ENCODE results near the gene HDHD5.

HDHD5 gene

DNA sequence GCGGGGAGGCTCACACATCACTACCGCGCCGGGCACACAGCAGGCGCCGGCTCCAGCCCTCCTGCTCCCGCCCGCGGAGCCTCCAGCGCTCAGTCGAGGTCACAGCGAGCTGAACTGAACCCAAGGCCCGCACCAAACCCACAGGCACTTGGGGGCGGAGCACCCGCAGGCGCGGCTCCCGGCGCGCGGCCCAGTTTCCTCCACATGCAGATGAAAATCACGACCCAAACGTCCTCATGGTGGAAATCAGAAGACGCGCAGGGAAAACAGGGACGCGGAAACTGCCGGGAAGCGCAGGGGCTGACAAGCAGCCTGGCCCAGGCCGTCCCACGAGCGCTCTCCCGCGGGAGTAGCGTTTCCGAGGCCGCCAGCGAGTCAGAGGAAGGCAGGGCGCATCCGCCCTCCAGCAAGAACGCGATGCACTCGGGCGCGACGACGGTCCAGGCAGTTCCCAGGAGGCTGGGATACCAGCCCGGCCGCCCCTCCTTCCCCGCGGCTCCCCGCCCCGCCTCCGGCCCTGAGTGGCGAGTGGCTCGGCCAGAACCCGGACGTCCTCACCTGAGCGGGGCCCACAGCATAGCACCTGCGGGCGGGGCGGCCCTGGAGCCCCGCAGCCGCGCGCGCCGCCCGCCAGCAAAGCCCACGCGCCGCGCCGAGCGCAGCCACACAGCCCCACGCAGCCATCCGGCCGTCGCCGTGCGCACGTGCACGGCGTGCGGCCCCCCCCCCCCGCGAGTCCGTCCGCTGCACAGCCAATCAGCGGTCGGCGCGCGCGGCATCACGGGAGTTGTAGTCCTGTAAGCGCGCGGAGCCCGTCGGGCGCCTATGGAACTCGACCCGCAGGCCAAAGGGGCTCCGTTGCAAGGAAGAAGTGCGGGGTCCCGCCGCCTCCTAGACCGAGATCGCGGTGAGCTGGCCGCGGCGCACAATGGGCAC is at the start of gene HDHD5:
Gene HDHD5 (minus strand): TSS at position 710 of the 936 bp plus-strand sequence. CDS start 26 bp downstream, at position 684.
- peak; percentile 47 to 79 for DNase-seq

GRCh38 chr22:17205432-17205831 is 46.4 kb upstream of the HDHD5 start:
- no peak for DNase-seq

- no peak for DNase-seq
Observed at GRCh38 chr22:17201285-17201945, 42.3 kb upstream of the HDHD5 start.

DNA sequence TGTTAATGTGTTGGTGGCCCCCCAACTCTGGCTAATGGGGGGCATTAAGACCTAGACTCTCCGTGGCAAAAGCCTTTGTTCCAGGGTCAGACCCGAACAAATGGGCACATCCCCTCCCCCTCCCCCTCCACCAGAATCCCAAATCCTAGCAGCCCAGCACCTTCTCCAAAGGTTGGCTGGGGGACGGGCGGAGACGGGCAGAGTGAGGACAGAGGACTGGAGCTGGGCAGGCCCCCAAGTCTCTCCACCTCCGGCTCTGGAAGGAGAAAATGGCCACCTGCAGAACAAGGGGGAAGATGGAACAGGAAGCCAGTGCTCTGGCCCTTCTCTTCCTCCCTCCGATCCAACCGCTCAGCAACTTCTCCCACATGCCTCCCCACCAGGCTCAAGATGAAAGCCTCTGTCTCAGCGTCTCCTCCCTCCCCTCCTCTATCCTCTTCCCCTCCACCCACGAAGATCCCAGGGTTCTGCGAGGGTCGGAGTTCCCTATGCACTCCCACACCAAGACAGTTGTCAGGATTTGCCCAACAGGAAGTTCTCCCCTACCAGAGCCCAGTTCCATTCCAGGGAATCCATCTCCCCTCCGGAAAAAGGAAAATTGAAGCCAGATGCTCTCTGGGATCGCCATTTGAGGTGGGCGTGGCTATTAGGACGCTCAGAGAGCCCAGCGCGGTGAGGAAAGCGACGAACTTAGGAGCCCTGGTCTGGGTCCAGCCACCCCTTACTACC is 40.1 kb upstream of the HDHD5 start:
- DNase-seq: no peak

- DNase-seq: no peak
Observed at GRCh38 chr22:17198170-17199002, 39.3 kb upstream of the HDHD5 start.

DNA sequence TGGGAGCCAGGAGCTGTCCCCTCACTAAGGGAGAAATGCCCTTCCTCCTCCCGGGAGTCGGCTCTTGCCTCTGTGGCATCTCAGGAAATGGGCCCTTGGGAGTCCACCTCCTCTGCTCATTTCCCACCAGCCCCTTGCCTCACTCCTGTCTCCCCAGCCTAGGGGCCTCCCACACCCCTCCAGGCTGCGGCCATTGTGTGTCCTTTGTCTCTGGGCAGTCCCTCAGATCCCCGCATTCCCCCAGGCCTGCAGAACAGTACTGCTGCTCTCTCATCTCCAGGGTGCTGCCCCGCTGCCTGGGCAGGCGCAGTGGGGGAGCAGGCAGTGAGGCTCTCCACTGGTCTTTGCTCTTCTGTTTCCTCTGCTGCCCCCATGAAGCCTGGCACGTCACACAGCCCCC is 35.1 kb upstream of the HDHD5 start:
- DNase-seq: no peak

DNA sequence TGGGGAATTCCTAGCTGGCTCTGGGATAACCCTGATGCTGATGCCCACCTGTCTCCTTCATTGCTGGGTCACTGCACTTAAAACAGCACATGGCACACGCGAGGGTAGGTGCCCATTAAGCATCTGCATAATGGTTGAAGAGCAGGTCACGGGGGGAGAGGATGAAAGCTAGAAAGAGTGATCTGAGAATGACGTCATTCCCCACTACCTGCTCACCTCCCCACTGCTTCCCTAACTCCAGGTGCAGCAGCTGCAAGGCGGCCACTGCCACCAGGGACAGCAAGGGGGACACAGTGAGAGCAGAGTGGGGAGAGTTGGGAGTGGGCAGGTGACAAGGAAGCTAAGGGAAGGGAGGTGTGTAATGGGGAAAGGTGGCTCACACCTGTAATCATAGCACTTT is 33.1 kb upstream of the HDHD5 start:
- DNase-seq: no peak

DNA sequence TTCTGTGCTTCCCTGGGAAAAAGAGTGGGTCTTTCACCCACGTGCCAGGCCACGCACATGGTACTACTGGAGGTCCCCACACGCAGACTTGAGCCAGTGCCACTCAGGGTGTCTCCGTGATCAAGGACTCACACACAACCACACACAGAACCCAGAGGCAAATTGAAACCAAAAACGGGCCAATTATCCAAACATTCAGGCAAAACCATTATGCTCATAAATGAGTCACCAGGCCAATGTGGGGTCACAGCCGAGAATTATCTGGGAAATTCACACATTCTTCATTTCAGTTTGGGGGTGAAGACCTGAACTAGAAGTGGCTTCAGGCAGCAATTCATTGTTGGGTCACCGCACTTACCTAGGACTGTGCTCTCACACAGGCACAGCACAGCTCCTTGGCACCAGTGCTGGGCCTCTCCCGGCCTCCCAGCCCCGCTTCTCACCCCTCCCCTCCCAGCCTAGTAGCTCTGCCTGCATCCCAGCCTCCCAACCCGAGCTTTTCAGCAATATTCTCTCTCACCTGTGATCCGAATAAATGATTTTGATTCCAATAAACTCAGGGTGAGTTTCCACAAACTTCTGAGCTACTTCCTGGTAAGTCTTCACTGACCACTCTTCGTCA is 32.2 kb upstream of the HDHD5 start:
- DNase-seq: no peak

- no peak for DNase-seq
Observed at GRCh38 chr22:17190702-17191101, 31.6 kb upstream of the HDHD5 start.

DNA sequence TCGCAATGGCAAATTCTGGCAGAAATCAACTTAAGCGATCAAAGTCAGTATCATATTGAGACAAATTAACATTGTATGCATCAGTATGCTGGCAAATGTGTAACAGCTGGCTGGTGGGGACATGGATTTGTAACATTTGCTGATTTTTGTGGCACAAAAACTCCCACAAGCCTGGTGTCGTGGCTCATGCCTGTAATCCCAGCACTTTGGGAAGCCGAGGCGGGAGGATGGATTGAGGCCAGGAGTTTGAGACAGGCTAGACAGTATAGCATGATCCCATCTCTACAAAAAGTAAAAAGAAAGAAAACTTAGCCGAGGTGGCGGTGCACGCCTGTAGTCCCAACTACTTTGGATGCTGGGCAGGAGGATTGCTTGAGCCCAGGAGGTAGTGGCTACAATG is 17.6 kb upstream of the HDHD5 start:
- no peak for DNase-seq

- no peak for DNase-seq
Observed at GRCh38 chr22:17172029-17172833, 13.2 kb upstream of the HDHD5 start.

DNA sequence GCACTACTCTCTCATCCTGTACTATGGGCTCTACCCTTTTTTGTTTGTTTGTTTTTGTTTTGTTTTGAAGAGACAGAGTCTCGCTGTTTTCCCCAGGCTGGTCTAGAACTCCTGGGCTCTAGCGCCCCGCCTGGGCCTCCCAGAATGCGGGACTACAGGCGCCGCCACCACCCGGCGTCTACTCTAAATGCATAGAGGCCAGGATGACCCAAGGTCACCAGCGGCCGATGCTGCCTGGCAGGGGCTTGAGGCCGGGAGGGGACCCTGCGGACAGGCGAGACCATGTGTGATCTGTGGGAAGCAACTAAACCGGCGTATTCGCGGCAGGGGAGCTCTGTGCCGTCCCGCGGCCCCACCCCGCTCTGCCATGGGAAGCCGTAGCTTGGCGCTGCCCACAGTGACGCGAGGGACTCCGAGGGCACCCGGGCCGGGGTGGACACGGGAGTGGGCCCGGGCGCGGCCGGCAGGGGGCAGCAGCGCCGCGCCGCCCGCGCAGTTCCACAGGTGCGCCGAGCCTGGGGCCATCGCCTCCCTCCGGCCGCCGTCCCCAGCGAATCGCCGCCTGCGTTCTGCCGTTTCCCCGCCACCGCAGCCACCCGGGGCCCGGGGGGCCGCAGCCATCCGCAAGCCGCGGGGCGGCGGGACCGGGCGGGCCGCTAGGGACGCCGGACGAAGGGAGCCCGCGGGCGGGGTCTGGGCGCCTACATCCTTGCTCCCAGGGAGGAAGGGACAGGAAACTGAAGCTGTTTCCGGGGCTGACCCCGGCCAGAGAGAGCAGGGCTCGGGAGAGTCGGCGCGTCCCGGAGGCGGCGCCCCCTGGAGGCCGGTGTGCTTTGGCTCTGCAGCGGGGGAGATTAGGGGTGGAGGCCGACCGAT is 12.3 kb upstream of the HDHD5 start:
- peak; percentile 78 to 95 for DNase-seq

DNA sequence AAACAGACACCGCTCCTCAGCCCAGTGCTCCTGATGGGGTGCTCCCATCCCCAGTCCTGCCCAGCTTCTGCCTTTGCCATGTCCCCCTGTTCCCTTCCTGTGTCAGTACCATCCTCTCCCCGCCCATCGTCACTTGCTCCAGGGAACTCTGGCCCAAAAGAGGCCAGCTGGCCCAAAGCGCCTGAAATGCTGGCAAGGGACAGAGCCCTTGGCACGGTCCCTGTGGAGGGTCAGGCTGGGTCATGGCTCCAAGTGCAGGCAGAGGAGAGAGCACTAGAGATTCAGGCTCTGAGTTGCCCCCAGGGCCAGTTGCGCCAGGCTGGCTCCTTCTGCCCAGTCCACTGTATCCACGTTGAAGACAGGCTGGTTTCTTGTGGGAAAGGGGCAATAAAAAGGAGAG is 8.4 kb upstream of the HDHD5 start:
- no peak for DNase-seq

DNA sequence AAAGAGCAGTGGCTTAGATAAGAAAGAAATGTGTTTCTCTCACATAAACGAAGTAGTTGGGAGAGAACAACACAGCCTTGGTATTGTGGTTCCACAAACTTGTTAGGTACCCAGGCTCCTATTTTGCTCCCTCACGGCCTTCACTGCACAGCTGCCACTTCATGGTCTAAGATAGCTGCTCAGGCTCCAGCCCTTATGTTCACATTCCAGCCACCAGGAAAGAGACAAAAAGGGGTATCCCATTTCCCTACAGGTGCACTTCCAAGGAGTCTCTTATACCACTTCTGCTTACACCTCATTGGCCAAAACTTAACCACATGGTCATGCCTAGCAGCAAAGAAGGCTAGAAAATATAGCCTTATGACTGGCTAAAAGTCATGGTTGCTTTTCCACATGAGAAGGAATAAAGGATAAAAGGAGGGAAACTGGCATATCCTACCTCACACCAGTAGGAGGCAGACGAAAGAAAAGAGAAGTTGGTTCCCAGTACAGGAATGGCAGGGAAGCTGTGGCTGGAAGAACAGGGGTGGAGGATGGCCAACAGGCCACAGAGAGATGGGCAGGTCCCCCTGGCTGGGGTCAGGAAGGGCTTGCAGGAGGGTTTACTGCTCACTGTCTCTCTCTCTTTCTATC is 5.4 kb upstream of the HDHD5 start:
- no peak for DNase-seq

- DNase-seq: no peak
Observed at GRCh38 chr22:17162731-17163130, 3.7 kb upstream of the HDHD5 start.

DNA sequence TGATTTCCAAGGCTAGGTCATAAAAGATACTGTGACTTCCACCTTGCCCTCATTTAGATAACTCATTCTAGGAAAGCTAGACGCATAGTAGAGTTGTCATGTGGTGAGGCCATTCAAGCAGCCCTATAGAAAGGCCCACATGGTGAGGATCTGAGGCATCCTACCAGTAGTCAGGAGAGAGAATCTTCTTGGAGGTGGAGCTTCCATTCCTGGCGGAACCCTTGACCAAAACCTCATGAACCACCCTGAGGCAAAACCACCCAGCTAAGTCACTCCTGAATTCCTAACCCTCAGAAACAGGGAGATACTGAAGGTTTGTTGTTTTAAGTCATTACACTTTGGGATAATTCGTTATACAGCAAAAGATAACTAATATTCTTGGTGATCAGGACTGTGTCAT is 2.9 kb upstream of the HDHD5 start:
- no peak for DNase-seq

DNA sequence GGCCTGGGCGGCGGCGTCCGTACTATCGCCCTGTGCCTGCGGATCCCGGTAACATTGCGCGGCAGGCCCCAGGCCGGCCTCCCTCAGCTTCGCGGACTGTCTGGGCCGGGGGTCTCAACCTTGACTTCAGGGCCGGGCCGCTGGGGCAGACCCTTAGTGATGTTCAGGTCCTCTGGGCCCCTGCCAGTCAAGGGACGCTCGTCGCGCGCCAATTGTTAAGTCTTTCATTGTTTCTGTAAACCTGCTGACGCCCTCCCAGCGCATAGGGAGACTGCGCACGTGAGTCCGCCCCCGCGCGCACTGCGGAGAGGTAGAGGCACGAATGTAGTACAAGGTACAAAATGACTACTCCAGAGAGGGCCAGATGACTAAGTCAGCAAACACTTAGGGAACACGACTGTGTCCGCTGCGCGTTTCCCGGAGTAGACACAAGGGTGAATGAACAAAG is 451 bp upstream of the HDHD5 start:
- DNase-seq: no peak

GRCh38 chr22:17158176-17158567 is 905 bp downstream of the HDHD5 start:
- DNase-seq: no peak

- DNase-seq: no peak
Observed at GRCh38 chr22:17157714-17158113, 1.4 kb downstream of the HDHD5 start.

GRCh38 chr22:17155941-17156340 is 3.1 kb downstream of the HDHD5 start:
- DNase-seq: no peak
